B cell (primary cell): ENCODE results near the gene TMSB15C. TPM values are rescaled to one million over a fixed set of nuclear protein-coding genes. Genes with fewer than 3 reads are reported as not detected.

Source experiments
- ATAC-seq: fragments of 200-7000 bp; cut with Tn5 transposase; one replicate; pipeline ENCODE4 v1.10.0; 2021; ENCODE audit warnings: low read depth, mild to moderate bottlenecking, moderate number of reproducible peaks, moderate library complexity
- CTCF ChIA-PET: fragments of 350-600 bp; sonication (Branson Sonifier 250); formaldehyde crosslinking; loops from one replicate; lab custom pipeline; 2021; ENCODE audit warnings: antibody characterized with exemption, inconsistent platforms; lab: Charles Lee
- POLR2A ChIA-PET: fragments of 350-600 bp; sonication (Branson Sonifier 250); formaldehyde crosslinking; loops from one replicate; lab custom pipeline; 2021; ENCODE audit warnings: antibody characterized with exemption; lab: Charles Lee
- DNase-seq: peaks from one replicate; pipeline ENCODE4 v3.0.0; 2013
- H2AFZ ChIP-seq: 2 replicates; pipeline ENCODE4 v1.6.1; 2012; ENCODE audit warnings: mild to moderate bottlenecking, low read depth, low read length; ENCODE audit not compliant: insufficient read depth, poor library complexity, severe bottlenecking
- H3K27ac ChIP-seq, 2 donors: 1 replicate in 1 of 2; 2 replicates in 1 of 2; pipeline ENCODE4 v1.5.1; 2012 to 2013; ENCODE audit warnings: low read length in 2 of 2, mild to moderate bottlenecking in 2 of 2, moderate library complexity in 1 of 2
- H3K27me3 ChIP-seq, 4 experiments: fragments of 200-600 bp in 1 of 4; sonication (generic) in 1 of 4; replicated peaks in 1 of 4; 1 replicate in 2 of 4; 2 replicates in 2 of 4; pipeline versions ENCODE4 v1.6.1 to v1.7.0; 2013 to 2016; ENCODE audit warnings: low read length in 3 of 4, mild to moderate bottlenecking in 2 of 4, mixed read lengths in 1 of 4, moderate library complexity in 1 of 4; ENCODE audit not compliant: insufficient read depth in 4 of 4, control insufficient read depth in 3 of 4; ENCODE audit errors: control extremely low read depth in 1 of 4
- H3K36me3 ChIP-seq, 2 experiments: replicated peaks in 1 of 2; 1 replicate in 1 of 2; 2 replicates in 1 of 2; pipeline versions ENCODE4 v1.6.1 to v1.7.1; 2013; ENCODE audit warnings: low read length in 1 of 2; ENCODE audit not compliant: insufficient read depth in 2 of 2, control insufficient read depth in 1 of 2; ENCODE audit errors: control extremely low read depth in 1 of 2, extremely low read depth in 1 of 2
- H3K4me1 ChIP-seq, 2 donors: fragments of 200-600 bp in 1 of 2; sonication (generic) in 1 of 2; 1 replicate in 1 of 2; 2 replicates in 1 of 2; pipeline versions ENCODE4 v1.5.1 to v1.6.1; 2013 to 2017; ENCODE audit warnings: low read length in 2 of 2; ENCODE audit not compliant: control insufficient read depth in 2 of 2, insufficient read depth in 2 of 2
- H3K4me2 ChIP-seq: replicated peaks from 2 replicates; pipeline ENCODE3; 2012; ENCODE audit warnings: mild to moderate bottlenecking, low read depth, low read length; ENCODE audit not compliant: poor library complexity, severe bottlenecking
- H3K4me3 ChIP-seq, 5 experiments: fragments of 200-600 bp in 1 of 5; sonication (generic) in 1 of 5; 1 replicate in 3 of 5; 2 replicates in 2 of 5; pipeline versions ENCODE4 v1.5.1 to v1.7.0; 2011 to 2016; ENCODE audit warnings: low read length in 4 of 5, mild to moderate bottlenecking in 4 of 5, low read depth in 2 of 5, control low read depth in 1 of 5, moderate library complexity in 1 of 5; ENCODE audit not compliant: insufficient read depth in 1 of 5; ENCODE audit errors: control extremely low read depth in 1 of 5, extremely low read depth in 1 of 5
- H3K79me2 ChIP-seq: fragments of 200-600 bp; sonication (generic); one replicate; pipeline ENCODE4 v1.6.0; 2016; ENCODE audit warnings: low read length; ENCODE audit not compliant: control insufficient read depth, insufficient read depth
- H3K9ac ChIP-seq: fragments of 200-600 bp; sonication (generic); 2 replicates; pipeline ENCODE4 v1.6.1; 2017; ENCODE audit warnings: mild to moderate bottlenecking, low read length, moderate library complexity
- H3K9me3 ChIP-seq, 3 donors: one replicate each; pipeline versions ENCODE4 v1.6.1 to v1.7.1; 2013; ENCODE audit warnings: low read length in 2 of 3; ENCODE audit not compliant: control insufficient read depth in 2 of 3, insufficient read depth in 1 of 3; ENCODE audit errors: control extremely low read depth in 1 of 3
- H4K20me1 ChIP-seq: 2 replicates; pipeline ENCODE4 v1.6.0; 2012; ENCODE audit warnings: mild to moderate bottlenecking, low read length; ENCODE audit not compliant: insufficient read depth, control insufficient read depth, poor library complexity, severe bottlenecking
- H3K27ac Mint-ChIP-seq: one replicate; pipeline ENCODE4 v1.8.0; 2021; ENCODE audit warnings: mixed read lengths
- H3K27me3 Mint-ChIP-seq: one replicate; pipeline ENCODE4 v1.8.0; 2021; ENCODE audit warnings: mixed read lengths
- H3K4me1 Mint-ChIP-seq: one replicate; pipeline ENCODE4 v1.8.0; 2021; ENCODE audit warnings: mixed read lengths
- H3K4me3 Mint-ChIP-seq: one replicate; pipeline ENCODE4 v1.8.0; 2021; ENCODE audit warnings: mixed read lengths
- H3K9me3 Mint-ChIP-seq: one replicate; pipeline ENCODE4 v1.8.0; 2022; ENCODE audit warnings: mixed read lengths; ENCODE audit not compliant: insufficient read depth
- CTCF ChIP-seq: fragments of 200-600 bp; IDR thresholded peaks from one replicate; pipeline ENCODE4 v1.8.0; 2022; ENCODE audit warnings: antibody characterized with exemption, mild to moderate bottlenecking
- EZH2 ChIP-seq: IDR thresholded peaks from 2 replicates; pipeline ENCODE4 v1.6.1; 2012; ENCODE audit warnings: borderline replicate concordance, low read depth, mild to moderate bottlenecking, moderate library complexity, low read length; ENCODE audit not compliant: insufficient read depth, poor library complexity, severe bottlenecking
- WGBS: methylation state at CpG from one replicate; pipeline ENCODE4 v1.1.5; 2013; ENCODE audit warnings: missing lambda C conversion rate; ENCODE audit not compliant: insufficient coverage; 5-methylcytosine and 5-hydroxymethylcytosine counted together
- intact Hi-C: fragments of 100-400 bp; cut with micrococcal nuclease; formaldehyde crosslinking; loops from one replicate; pipeline ENCODE4 v1.10.0; 2022
- polyA plus RNA-seq: library from polyadenylated mRNA; depleted of rRNA; stranded (reverse); fragments of >200 nt; gene quantifications from 2 replicates; pipeline ENCODE4 v1.2.3, GENCODE V29; 2012
- total RNA-seq, 2 donors: library from RNA; stranded (reverse); fragments of 120-200 nt in 1 of 2; gene quantifications; 1 replicate in 1 of 2; 2 replicates in 1 of 2; pipeline versions ENCODE4 v1.2.3 to v1.2.4, GENCODE V29; 2013 to 2022

TMSB15C gene
- total and polyA plus RNA-seq, 2 donors (not counting 1 experiment from before 2014, with no cell fraction given) = 1.1 to 4.5 TPM

GRCh38 chrX:104104676-104105075 lies 28.6 kb upstream of the TMSB15C start:
- H3K9ac ChIP-seq = no peak overlapping the region
- no peaks in the 10 kb centered on the region for H3K9me3 ChIP-seq
- no peak overlapping the region for H2AFZ ChIP-seq
- no peaks in the 10 kb centered on the region for H3K27me3 Mint-ChIP-seq
- no peak overlapping the region for H3K27ac Mint-ChIP-seq
- WGBS = 100% methylated on average over 6 of the region's 10 CpGs
- H3K79me2 ChIP-seq = no peaks in the 10 kb centered on the region
- peaks cover 0 to under 1% of the 10 kb centered on the region in 2 donors for H3K4me1 ChIP-seq
- no peak overlapping the region for H3K27ac ChIP-seq
- H3K4me2 ChIP-seq = no peak overlapping the region
- ChIA-PET POLR2A (no interaction called here), CTCF (no interaction called here)
- DNase-seq (no peak), ATAC-seq (no peak)
- H3K36me3 ChIP-seq = no peaks in the 10 kb centered on the region
- TF ChIP-seq EZH2 (no peak), CTCF (no peak)
- H3K4me1 Mint-ChIP-seq = peaks cover 2% of the 10 kb centered on the region
- no peaks in the 10 kb centered on the region for H4K20me1 ChIP-seq
- no peaks in the 10 kb centered on the region for H3K9me3 Mint-ChIP-seq
- intact Hi-C loops = no loop called here
- no peak overlapping the region for H3K4me3 Mint-ChIP-seq
- no peaks in the 10 kb centered on the region for H3K27me3 ChIP-seq
- no peak overlapping the region for H3K4me3 ChIP-seq

GRCh38 chrX:104098919-104099318 lies 22.9 kb upstream of the TMSB15C start:
- ATAC-seq (no peak), DNase-seq (no peak)
- Histone ChIP-seq H4K20me1 (no peaks in the 10 kb centered on the region), H3K36me3 (no peaks in the 10 kb centered on the region), H3K27me3 (no peaks in the 10 kb centered on the region), H3K4me2 (no peak overlapping the region), H3K4me3 (no peak overlapping the region), H3K9ac (no peak overlapping the region), H3K79me2 (no peaks in the 10 kb centered on the region), H3K27ac (no peak overlapping the region), H3K9me3 (no peaks in the 10 kb centered on the region), H3K4me1 (no peaks in the 10 kb centered on the region), H2AFZ (no peak overlapping the region)
- Mint-ChIP-seq H3K9me3 (no peaks in the 10 kb centered on the region), H3K4me3 (no peak overlapping the region), H3K27me3 (peaks cover 3% of the 10 kb centered on the region), H3K27ac (no peak overlapping the region), H3K4me1 (peaks cover 2% of the 10 kb centered on the region)
- ChIA-PET POLR2A (no interaction called here), CTCF (interaction anchor here (0.8 to 2.9 kb wide), 8 partner anchors 13 to 181 kb away, joined by 3 to 33 read pairs (median 4); partner anchors contain the start of genes SLC25A53 and ZCCHC18)
- TF ChIP-seq CTCF (no peak), EZH2 (no peak)
- intact Hi-C loops = loop anchor here (1.0 kb wide), 2 partner anchors 14 to 37 kb away; no protein-coding TSS in a partner anchor
